K562 (cell line): ENCODE results near the gene SERPIND1. TPM values are rescaled to one million over a fixed set of nuclear protein-coding genes. Genes with fewer than 3 reads are reported as not detected.

ENCODE experiments used
- ATAC-seq: fragments of 200-7000 bp; cut with Tn5 transposase; 3 replicates; pipeline ENCODE4 v1.9.1; 2020; ENCODE audit warnings: moderate library complexity
- BruUV-seq: library from RNA; stranded (reverse); fragments of 400-500 nt; replicated peaks from 2 replicates; lab custom pipeline; 2021; lab: Mats Ljungman, UMichigan
- CTCF ChIA-PET: fragments of 300-600 bp; formaldehyde crosslinking; extraction: SDS; loops from one replicate; lab custom pipeline; 2021; ENCODE audit warnings: low intra/inter-chr PET ratio; lab: Yijun Ruan, JAX
- POLR2A ChIA-PET: fragments of 300-600, 350-650 bp; sonication (Branson Sonifier 250); formaldehyde crosslinking; extraction: SDS; loops from one replicate; lab custom pipeline; 2021; ENCODE audit warnings: antibody characterized with exemption, inconsistent platforms; lab: Yijun Ruan, JAX
- DNase-seq, 4 experiments: peaks; one replicate each; pipeline versions ENCODE4 v3.0.0 to v3.0.0-alpha.2; 2011 to 2018; ENCODE audit warnings: low spot score in 3 of 4, mixed read lengths in 3 of 4; ENCODE audit errors: extremely low read depth in 1 of 4
- FAIRE-seq: peaks from 2 replicates; lab custom pipeline; 2011; peaks lifted over from hg19 to GRCh38; lab: Jason Lieb, UNC
- H2AFZ ChIP-seq: 2 replicates; pipeline ENCODE4 v1.6.0; 2011; ENCODE audit warnings: low read depth, low read length, control low read depth, inconsistent platforms
- H3K27ac ChIP-seq: fragments of 200-600 bp; 3 replicates; pipeline ENCODE4 v1.8.0; 2011; ENCODE audit warnings: low read depth, mild to moderate bottlenecking, control low read depth, inconsistent platforms, low read length, moderate library complexity, mixed read lengths; ENCODE audit errors: extremely low read depth
- H3K27me3 ChIP-seq, 2 experiments: fragments of 300-600 bp in 1 of 2; 2 replicates in 1 of 2; 3 replicates in 1 of 2; pipeline versions ENCODE4 v1.6.0 to v1.8.0; 2011; ENCODE audit warnings: inconsistent platforms in 2 of 2, low read length in 2 of 2, mild to moderate bottlenecking in 1 of 2, mixed read lengths in 1 of 2, moderate library complexity in 1 of 2; ENCODE audit not compliant: control insufficient read depth in 2 of 2, insufficient read depth in 2 of 2
- H3K36me3 ChIP-seq: fragments of 300-600 bp; 3 replicates; pipeline ENCODE4 v1.8.0; 2011; ENCODE audit warnings: mild to moderate bottlenecking, low read length, inconsistent platforms; ENCODE audit not compliant: control insufficient read depth, insufficient read depth
- H3K4me1 ChIP-seq, 2 experiments: fragments of 200-600 bp in 1 of 2; replicated peaks in 1 of 2; 2 replicates in 1 of 2; 3 replicates in 1 of 2; pipeline versions ENCODE4 v1.5.1 to v1.8.0; 2011; ENCODE audit warnings: inconsistent platforms in 2 of 2, low read length in 2 of 2, mild to moderate bottlenecking in 1 of 2, mixed read lengths in 1 of 2, moderate library complexity in 1 of 2; ENCODE audit not compliant: control insufficient read depth in 2 of 2, insufficient read depth in 2 of 2
- H3K4me2 ChIP-seq: 2 replicates; pipeline ENCODE4 v1.6.1; 2011; ENCODE audit warnings: low read length, control low read depth, inconsistent platforms, mixed read lengths; ENCODE audit not compliant: insufficient read depth
- H3K4me3 ChIP-seq: fragments of 200-600 bp; sonication (generic), shearing (Covaris generic); 2 replicates; pipeline ENCODE4 v1.5.1; 2016; ENCODE audit warnings: control low read depth, inconsistent platforms
- H3K79me2 ChIP-seq: fragments of 200-600 bp; 3 replicates; pipeline ENCODE4 v1.8.0; 2011; ENCODE audit warnings: low read length, inconsistent platforms; ENCODE audit not compliant: control insufficient read depth, insufficient read depth
- H3K9ac ChIP-seq, 2 experiments: 2 replicates each; pipeline versions ENCODE4 v1.6.0 to v1.6.1; 2011; ENCODE audit warnings: low read depth in 2 of 2, low read length in 2 of 2, control low read depth in 1 of 2, inconsistent platforms in 1 of 2, mild to moderate bottlenecking in 1 of 2, mixed read lengths in 1 of 2; ENCODE audit not compliant: insufficient read depth in 1 of 2
- H3K9me1 ChIP-seq: one replicate; pipeline ENCODE4 v1.6.0; 2011; ENCODE audit warnings: inconsistent platforms, mild to moderate bottlenecking, low read length, moderate library complexity; ENCODE audit not compliant: control insufficient read depth, insufficient read depth
- H3K9me3 ChIP-seq: replicated peaks from 2 replicates; pipeline ENCODE4 v1.5.1; 2011; ENCODE audit warnings: low read depth, low read length, inconsistent platforms; ENCODE audit not compliant: control insufficient read depth, insufficient read depth
- H4K20me1 ChIP-seq: replicated peaks from 2 replicates; pipeline ENCODE4 v1.6.1; 2011; ENCODE audit warnings: low read length, inconsistent platforms, mixed read lengths; ENCODE audit not compliant: control insufficient read depth, insufficient read depth
- CHD7 ChIP-seq: fragments of 200-600 bp; sonication (generic); IDR thresholded peaks from one replicate; pipeline ENCODE4 v1.6.1; 2012; ENCODE audit warnings: mild to moderate bottlenecking, low read depth, low read length, inconsistent platforms
- CXXC5 ChIP-seq: fragments of 250-450 bp; sonication (Bioruptor Pico); IDR thresholded peaks from 2 replicates; pipeline ENCODE4 v1.8.0; 2022; ENCODE audit warnings: inconsistent platforms, mild to moderate bottlenecking, moderate library complexity
- FOXA3 ChIP-seq, 2 experiments: fragments of 450-650 bp in 1 of 2; sonication (generic) in 1 of 2; formaldehyde crosslinking; IDR thresholded peaks in 1 of 2; conservative IDR thresholded peaks in 1 of 2; 2 replicates each; pipeline versions ENCODE4 v1.4.0 to v1.8.0; 2020 to 2022; ENCODE audit warnings: mild to moderate bottlenecking in 2 of 2, missing genetic modification reagents in 1 of 2
- THAP12 ChIP-seq: fragments of 250-450 bp; sonication (Bioruptor Pico); IDR thresholded peaks from 2 replicates; pipeline ENCODE4 v1.9.0; 2021; ENCODE audit warnings: mild to moderate bottlenecking, inconsistent platforms
- WHSC1 ChIP-seq: IDR thresholded peaks from one replicate; pipeline ENCODE4 v1.6.1; 2012; ENCODE audit warnings: low read length, control low read depth, inconsistent platforms
- ZBTB1 ChIP-seq: sonication (generic); formaldehyde crosslinking; IDR thresholded peaks from 2 replicates; pipeline ENCODE4 v1.8.1; 2023; ENCODE audit warnings: missing genetic modification reagents, low read depth, mild to moderate bottlenecking, borderline replicate concordance
- ZNF12 ChIP-seq: sonication (generic); formaldehyde crosslinking; IDR thresholded peaks from 2 replicates; pipeline ENCODE4 v1.4.0; 2020; ENCODE audit warnings: mild to moderate bottlenecking, missing genetic modification reagents
- ZNF324 ChIP-seq: fragments of 250-450 bp; sonication (Bioruptor Pico); IDR thresholded peaks from 2 replicates; pipeline ENCODE4 v1.4.0; 2020; ENCODE audit warnings: mild to moderate bottlenecking
- WGBS: fragments of 100-300 bp; shearing (Covaris generic); methylation state at CpG from one replicate; pipeline ENCODE4 v1.1.6; 2016; ENCODE audit warnings: low coverage, mixed read lengths; ENCODE audit not compliant: insufficient coverage; ENCODE audit errors: missing lambda C conversion rate; 5-methylcytosine and 5-hydroxymethylcytosine counted together
- in situ Hi-C: fragments of 300-500 bp; cut with MboI; formaldehyde crosslinking; loops from 4 replicates; pipeline ENCODE4 v1.15.0; 2018; ENCODE audit warnings: inconsistent platforms, mixed read lengths
- intact Hi-C: fragments of 100-400 bp; cut with micrococcal nuclease; formaldehyde crosslinking; loops from 2 replicates; pipeline ENCODE4 v1.14.2; 2022
- polyA plus RNA-seq, 8 experiments: library from polyadenylated mRNA; depleted of rRNA in 4 of 8; stranded (reverse) in 5 of 8; unstranded in 3 of 8; fragments of >200 nt; fragmentation: Nextera tagmentation in 2 of 8; fragmentation: Illumina TruSeq in 1 of 8; extraction: Ambion mirVana in 2 of 8; extraction: Trizol in 1 of 8; gene quantifications; 2 replicates each; pipeline versions ENCODE4 v1.2.1 to v1.2.3, GENCODE V29; 2011 to 2014; ENCODE audit warnings: inconsistent platforms in 1 of 8, missing spikeins in 1 of 8
- total RNA-seq, 7 experiments: library from RNA; depleted of rRNA in 6 of 7; stranded (reverse); fragments of >200 nt in 6 of 7; fragmentation: Illumina TruSeq in 2 of 7; extraction: Trizol in 2 of 7; gene quantifications; 2 replicates each; pipeline versions ENCODE4 v1.2.1 to v1.2.3, GENCODE V29; 2011 to 2021; ENCODE audit warnings: low replicate concordance in 1 of 7

SERPIND1 gene
- total and polyA plus RNA-seq, 9 of the 15 experiments (the other 6 are each of a cell fraction or from before 2014, with no cell fraction given): 0.04 to 0.11 (median 0.09) TPM; not detected in 6

GRCh38 chr22:20782083-20782482, 8.2 kb downstream of the SERPIND1 start:
- peak overlapping the region in 1 of 2 experiments; percentile 10; a peak in 1 of 4 replicates for H3K9ac ChIP-seq
- no peak overlapping the region for H2AFZ ChIP-seq
- H3K9me3 ChIP-seq: no peaks in the 10 kb centered on the region
- 45% methylated on average over 4 of the region's 4 CpGs for WGBS
- no TSS peak for BruUV-seq
- H3K4me1 ChIP-seq: peaks cover 18 to 26% of the 10 kb centered on the region in 2 experiments
- no peaks in the 10 kb centered on the region for H3K27me3 ChIP-seq
- peaks cover 15% of the 10 kb centered on the region for H3K9me1 ChIP-seq
- H4K20me1 ChIP-seq: peaks cover 78% of the 10 kb centered on the region
- H3K36me3 ChIP-seq: peaks cover 33% of the 10 kb centered on the region; the same call in 2 of the 3 replicates
- H3K4me2 ChIP-seq: no peak overlapping the region
- H3K79me2 ChIP-seq: no peaks in the 10 kb centered on the region
- in situ Hi-C loops (loop anchor here (25.0 kb wide), 2 partner anchors 355 to 1945 kb away; no protein-coding TSS in a partner anchor), intact Hi-C loops (loop anchor here (5.0 kb wide), 2 partner anchors 40 to 175 kb away; no protein-coding TSS in a partner anchor)
- POLR2A ChIA-PET: interaction anchor here (0.7 to 3.8 kb wide), 4 partner anchors 9 to 81 kb away, joined by 3 to 12 read pairs (median 7); partner anchors contain the start of gene SERPIND1
- no peak for DNase-seq
- ATAC-seq: no peak
- H3K27ac ChIP-seq: no peak overlapping the region
- CTCF ChIA-PET: interaction anchor here (1.0 to 1.3 kb wide), 2 partner anchors 21 to 23 kb away, joined by 3 to 4 read pairs; no protein-coding TSS in a partner anchor
- FAIRE-seq: no peak
- H3K4me3 ChIP-seq: no peak overlapping the region
- TF ChIP-seq CXXC5 (0 out of 2 replicates have a peak, but pooled peaks have one; percentile 5), THAP12 (CRISPR knock-in tag) (no peak), ZBTB1 (CRISPR knock-in tag) (no peak), FOXA3 (CRISPR knock-in tag; conservative IDR thresholded peaks at IDR 0.05 in 1 of 2, IDR thresholded peaks at IDR 0.05 in 1 of 2) (peak in 1 of 2 experiments; percentile 10; a peak in 1 of 4 replicates), CHD7 (peak; percentile 76), ZNF12 (CRISPR knock-in tag) (no peak), ZNF324 (peak; percentile 71; the same call in 1 of the 2 replicates), WHSC1 (peak; percentile 87)
